Sigmoid colon (tissue), 7 donors: ENCODE data around the gene NDUFA13. TPM values are rescaled to one million over a fixed set of nuclear protein-coding genes. Genes with fewer than 3 reads are reported as not detected.

Experiments used
- DNase-seq: peaks from one replicate; pipeline ENCODE4 v3.0.0-alpha.2; 2019
- H3K27ac ChIP-seq, 4 donors: fragments of 200-600 bp; sonication (generic); one replicate each; pipeline ENCODE4 v1.5.1; 2016 to 2019; ENCODE audit warnings: mild to moderate bottlenecking in 1 of 4
- H3K27me3 ChIP-seq, 3 donors: fragments of 200-600 bp; sonication (generic); one replicate each; pipeline ENCODE4 v1.5.1; 2019; ENCODE audit warnings: mild to moderate bottlenecking in 1 of 3
- H3K36me3 ChIP-seq, 4 donors: fragments of 200-600 bp; sonication (generic); one replicate each; pipeline ENCODE4 v1.5.1; 2016 to 2019
- H3K4me1 ChIP-seq, 4 donors: fragments of 200-600 bp; sonication (generic); one replicate each; pipeline ENCODE4 v1.5.1; 2017 to 2019
- H3K4me3 ChIP-seq, 4 donors: fragments of 200-600 bp; sonication (generic); one replicate each; pipeline ENCODE4 v1.5.1; 2017 to 2019; ENCODE audit warnings: mild to moderate bottlenecking in 2 of 4, moderate library complexity in 1 of 4
- H3K9me3 ChIP-seq, 4 donors: fragments of 200-600 bp in 3 of 4; sonication (generic) in 3 of 4; one replicate each; pipeline versions ENCODE4 v1.5.1 to v1.6.1; 2013 to 2019
- EP300 ChIP-seq, 4 donors: sonication (generic); formaldehyde crosslinking; IDR thresholded peaks; one replicate each; pipeline ENCODE4 v1.6.1; 2017; ENCODE audit warnings: antibody characterized with exemption in 4 of 4
- POLR2A ChIP-seq, 2 donors: fragments of 450-650 bp; IDR thresholded peaks; one replicate each; pipeline ENCODE4 v1.6.1; 2016; ENCODE audit warnings: antibody characterized with exemption in 2 of 2, mild to moderate bottlenecking in 2 of 2, moderate library complexity in 2 of 2
- POLR2AphosphoS5 ChIP-seq, 4 donors: sonication (generic); formaldehyde crosslinking; IDR thresholded peaks; one replicate each; pipeline ENCODE4 v1.6.1; 2017; ENCODE audit warnings: antibody characterized with exemption in 4 of 4
- WGBS, 2 donors: extraction: QIAGEN DNeasy Blood & Tissue Kit; methylation state at CpG; one replicate each; pipeline ENCODE4 v1.1.7; 2013; 5-methylcytosine and 5-hydroxymethylcytosine counted together
- intact Hi-C: fragments of 100-400 bp; cut with DNase I; formaldehyde crosslinking; loops from one replicate; pipeline ENCODE4 v1.15.1; 2023
- polyA plus RNA-seq, 3 donors: library from polyadenylated mRNA; stranded (reverse); fragments of 200-250 nt; gene quantifications; one replicate each; pipeline ENCODE4 v1.2.3, GENCODE V29; 2013
- total RNA-seq, 4 donors: library from RNA; depleted of rRNA; stranded (reverse); fragments of >200 nt; gene quantifications; one replicate each; pipeline ENCODE4 v1.1.0, GENCODE V29; 2016
- TF ChIP-seq, protein P1 (sequence below), 4 experiments: fragments of 450-650 bp in 3 of 4; fragments of 200-600 bp in 1 of 4; IDR thresholded peaks; one replicate each; pipeline ENCODE4 v1.5.1; 2016 to 2019; ENCODE audit warnings: antibody characterized with exemption in 4 of 4, mild to moderate bottlenecking in 3 of 4, moderate library complexity in 2 of 4
- donor health status: healthy with polysubstance abuse.
- donor health status: Bipolar disorder and iron deficiency.
- donor health status: healthy.

NDUFA13 gene
- total and polyA plus RNA-seq, 7 donors, result 31.3 to 339 (median 110) TPM

DNA sequence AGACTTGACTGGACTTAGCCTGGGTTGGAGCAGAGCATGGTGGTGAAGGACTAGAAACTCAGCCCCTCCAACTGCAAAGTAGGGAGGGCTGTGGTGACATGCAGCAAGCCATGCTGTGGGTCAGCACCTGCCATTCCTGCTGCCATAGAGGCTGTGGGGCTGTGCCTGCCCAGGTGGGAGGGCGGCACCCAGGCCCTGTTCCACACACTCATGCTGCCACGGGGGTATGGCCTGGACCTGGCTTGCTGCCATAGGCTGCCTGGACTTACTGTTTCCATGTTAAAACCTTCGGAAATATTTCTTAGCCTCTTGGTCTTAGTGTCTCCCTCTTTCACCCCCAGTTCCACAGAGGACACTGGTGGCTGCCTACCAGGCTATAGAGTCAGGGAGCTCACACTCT, 51.4 kb downstream of the NDUFA13 start:
- H3K4me3 ChIP-seq, result no peak overlapping the region
- intact Hi-C loops, result no loop called here
- no peaks in the 10 kb centered on the region for H3K4me1 ChIP-seq
- H3K36me3 ChIP-seq, result no peaks in the 10 kb centered on the region
- no peaks in the 10 kb centered on the region for H3K9me3 ChIP-seq
- H3K27ac ChIP-seq, result no peak overlapping the region
- no peak for TF ChIP-seq EP300 (IDR thresholded peaks at IDR 0.05)
- no peak for TF ChIP-seq POLR2AphosphoS5 (IDR thresholded peaks at IDR 0.05)
- TF ChIP-seq POLR2A (IDR thresholded peaks at IDR 0.05), result no peak
- TF ChIP-seq, protein P1, sequence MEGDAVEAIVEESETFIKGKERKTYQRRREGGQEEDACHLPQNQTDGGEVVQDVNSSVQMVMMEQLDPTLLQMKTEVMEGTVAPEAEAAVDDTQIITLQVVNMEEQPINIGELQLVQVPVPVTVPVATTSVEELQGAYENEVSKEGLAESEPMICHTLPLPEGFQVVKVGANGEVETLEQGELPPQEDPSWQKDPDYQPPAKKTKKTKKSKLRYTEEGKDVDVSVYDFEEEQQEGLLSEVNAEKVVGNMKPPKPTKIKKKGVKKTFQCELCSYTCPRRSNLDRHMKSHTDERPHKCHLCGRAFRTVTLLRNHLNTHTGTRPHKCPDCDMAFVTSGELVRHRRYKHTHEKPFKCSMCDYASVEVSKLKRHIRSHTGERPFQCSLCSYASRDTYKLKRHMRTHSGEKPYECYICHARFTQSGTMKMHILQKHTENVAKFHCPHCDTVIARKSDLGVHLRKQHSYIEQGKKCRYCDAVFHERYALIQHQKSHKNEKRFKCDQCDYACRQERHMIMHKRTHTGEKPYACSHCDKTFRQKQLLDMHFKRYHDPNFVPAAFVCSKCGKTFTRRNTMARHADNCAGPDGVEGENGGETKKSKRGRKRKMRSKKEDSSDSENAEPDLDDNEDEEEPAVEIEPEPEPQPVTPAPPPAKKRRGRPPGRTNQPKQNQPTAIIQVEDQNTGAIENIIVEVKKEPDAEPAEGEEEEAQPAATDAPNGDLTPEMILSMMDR (IDR thresholded peaks at IDR 0.05), result no peak
- DNase-seq, result no peak
- 86 to 89% methylated on average over 3 of the region's 3 CpGs for WGBS, 2 donors
- no peaks in the 10 kb centered on the region for H3K27me3 ChIP-seq

DNA sequence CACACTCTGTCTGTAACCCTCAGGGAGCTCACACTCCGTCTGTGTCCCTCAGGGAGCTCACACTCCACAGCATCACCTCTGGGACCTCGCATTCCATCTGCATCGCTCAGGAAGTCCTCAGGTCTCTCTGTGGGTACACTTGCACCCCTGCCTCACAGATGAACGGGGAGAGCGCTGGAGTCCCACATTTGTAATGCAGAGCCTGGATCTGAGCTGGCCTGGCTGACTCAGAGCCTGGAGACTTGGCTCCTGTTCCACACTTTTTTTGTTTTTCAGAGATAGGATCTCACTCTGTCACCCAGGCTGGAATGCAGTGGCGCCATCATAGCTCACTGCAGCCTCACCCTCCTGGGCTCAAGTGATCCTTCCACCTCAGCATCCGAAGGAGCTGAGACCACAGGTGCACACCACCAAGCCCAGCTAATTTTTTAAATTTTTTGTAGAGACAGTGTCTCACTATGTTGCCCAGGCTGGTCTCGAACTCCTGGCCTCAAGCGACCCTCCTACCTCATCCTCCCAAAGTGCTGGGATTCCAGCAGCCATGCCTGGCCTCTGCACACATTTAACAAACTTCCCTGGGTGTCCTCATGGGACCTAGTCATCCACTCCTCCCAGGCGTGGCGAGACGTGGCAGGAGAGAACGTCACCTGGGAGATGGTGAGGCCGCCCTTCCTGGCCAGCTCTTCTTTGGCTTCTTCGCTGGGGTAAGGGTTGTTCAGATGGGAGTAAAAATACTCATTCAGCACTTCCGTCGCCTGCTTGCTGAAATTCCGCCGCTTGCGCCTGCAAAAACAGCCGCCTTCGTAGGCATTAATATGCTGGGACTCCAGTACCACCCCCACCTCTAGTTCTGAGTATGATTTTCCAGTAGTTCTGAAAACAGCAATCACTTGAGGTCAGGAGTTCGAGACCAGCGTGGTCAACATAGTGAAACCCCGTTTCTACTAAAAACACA, 53.1 kb downstream of the NDUFA13 start:
- TF ChIP-seq, protein P1 (IDR thresholded peaks at IDR 0.05), result no peak
- TF ChIP-seq POLR2A (IDR thresholded peaks at IDR 0.05), result no peak
- no peak for TF ChIP-seq EP300 (IDR thresholded peaks at IDR 0.05)
- no peak for TF ChIP-seq POLR2AphosphoS5 (IDR thresholded peaks at IDR 0.05)
- Histone ChIP-seq H3K27ac (no peak overlapping the region), H3K4me1 (no peaks in the 10 kb centered on the region), H3K4me3 (no peak overlapping the region), H3K9me3 (no peaks in the 10 kb centered on the region), H3K27me3 (no peaks in the 10 kb centered on the region), H3K36me3 (no peaks in the 10 kb centered on the region)
- intact Hi-C loops, result no loop called here
- no peak for DNase-seq
- WGBS, 2 donors, result 91 to 92% methylated on average over 25 of the region's 25 CpGs

DNA sequence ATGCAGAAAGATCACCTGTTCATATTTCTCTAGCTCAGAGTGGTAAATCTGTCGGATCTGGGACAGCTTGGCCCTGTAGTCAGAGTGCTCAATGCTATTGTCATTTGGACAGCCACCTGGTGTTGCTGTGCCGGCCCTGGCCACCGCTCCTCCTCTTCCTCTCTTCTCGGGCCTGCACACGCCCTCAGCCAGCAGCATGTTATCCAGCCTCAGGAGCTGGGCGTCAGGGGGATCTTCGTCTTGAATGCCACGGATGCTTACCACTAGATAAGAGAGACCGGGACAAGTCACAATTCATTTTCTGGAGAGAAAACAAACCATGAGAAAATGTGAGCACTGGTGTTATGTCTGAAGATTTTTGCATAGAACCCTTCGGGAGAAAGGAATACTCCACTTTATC, 54.5 kb downstream of the NDUFA13 start:
- Histone ChIP-seq H3K27ac (no peak overlapping the region), H3K27me3 (no peaks in the 10 kb centered on the region), H3K36me3 (no peaks in the 10 kb centered on the region), H3K4me1 (no peaks in the 10 kb centered on the region), H3K4me3 (no peak overlapping the region), H3K9me3 (no peaks in the 10 kb centered on the region)
- intact Hi-C loops, result no loop called here
- DNase-seq, result no peak
- 91 to 92% methylated on average over 10 of the region's 10 CpGs for WGBS, 2 donors
- TF ChIP-seq, protein P1 (IDR thresholded peaks at IDR 0.05), result no peak
- no peak for TF ChIP-seq POLR2AphosphoS5 (IDR thresholded peaks at IDR 0.05)
- no peak for TF ChIP-seq EP300 (IDR thresholded peaks at IDR 0.05)
- TF ChIP-seq POLR2A (IDR thresholded peaks at IDR 0.05), result no peak

DNA sequence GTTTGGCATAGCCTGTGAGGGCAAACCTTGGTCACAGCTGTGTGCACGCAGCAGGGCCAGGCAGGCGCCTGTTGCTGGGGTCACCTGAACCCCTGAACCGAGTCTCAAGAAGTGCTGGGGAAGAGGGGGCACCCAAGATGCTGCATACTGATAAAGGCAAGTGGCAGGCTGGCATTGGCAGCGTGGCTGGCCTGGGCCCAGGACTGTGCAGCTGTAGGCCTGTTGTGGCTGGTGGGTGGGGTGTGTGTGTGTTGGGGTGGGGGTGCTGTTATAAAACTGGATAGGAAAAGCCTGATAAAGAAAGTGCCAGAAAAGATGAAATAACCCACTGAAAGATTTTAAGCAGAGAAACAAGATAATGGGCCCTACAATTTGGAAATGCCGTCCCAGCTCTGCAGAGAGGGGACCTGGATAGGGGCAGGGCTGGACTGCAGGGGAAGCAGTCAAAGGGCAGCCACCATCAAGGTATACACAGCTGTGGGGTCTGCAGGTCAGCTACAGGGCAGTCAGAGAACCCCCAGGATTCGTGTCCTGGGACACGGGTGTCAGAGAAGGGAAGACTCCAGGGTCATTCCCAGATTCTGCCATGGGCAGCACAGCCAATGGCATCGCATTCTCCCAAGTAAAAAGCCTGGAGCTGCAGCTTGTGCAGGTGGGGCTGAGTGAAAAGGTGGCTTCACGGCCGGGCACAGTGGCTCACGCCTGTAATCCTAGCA, 55.2 kb downstream of the NDUFA13 start:
- no peaks in the 10 kb centered on the region for H3K4me1 ChIP-seq
- intact Hi-C loops, result no loop called here
- no peak overlapping the region for H3K27ac ChIP-seq
- H3K9me3 ChIP-seq, result no peaks in the 10 kb centered on the region
- H3K4me3 ChIP-seq, result no peak overlapping the region
- no peaks in the 10 kb centered on the region for H3K27me3 ChIP-seq
- H3K36me3 ChIP-seq, result no peaks in the 10 kb centered on the region
- 91% methylated on average over 11 of the region's 11 CpGs for WGBS, 2 donors
- TF ChIP-seq POLR2AphosphoS5 (IDR thresholded peaks at IDR 0.05) (no peak), EP300 (IDR thresholded peaks at IDR 0.05) (no peak), POLR2A (IDR thresholded peaks at IDR 0.05) (no peak)
- TF ChIP-seq, protein P1 (IDR thresholded peaks at IDR 0.05), result no peak
- DNase-seq, result no peak
